ENCODE results near the gene TRA2A. TPM values are rescaled to one million over a fixed set of nuclear protein-coding genes. Genes with fewer than 3 reads are reported as not detected.

TRA2A gene
- total RNA-seq, 2 experiments from 2014 or later: 246 to 275 TPM

DNA sequence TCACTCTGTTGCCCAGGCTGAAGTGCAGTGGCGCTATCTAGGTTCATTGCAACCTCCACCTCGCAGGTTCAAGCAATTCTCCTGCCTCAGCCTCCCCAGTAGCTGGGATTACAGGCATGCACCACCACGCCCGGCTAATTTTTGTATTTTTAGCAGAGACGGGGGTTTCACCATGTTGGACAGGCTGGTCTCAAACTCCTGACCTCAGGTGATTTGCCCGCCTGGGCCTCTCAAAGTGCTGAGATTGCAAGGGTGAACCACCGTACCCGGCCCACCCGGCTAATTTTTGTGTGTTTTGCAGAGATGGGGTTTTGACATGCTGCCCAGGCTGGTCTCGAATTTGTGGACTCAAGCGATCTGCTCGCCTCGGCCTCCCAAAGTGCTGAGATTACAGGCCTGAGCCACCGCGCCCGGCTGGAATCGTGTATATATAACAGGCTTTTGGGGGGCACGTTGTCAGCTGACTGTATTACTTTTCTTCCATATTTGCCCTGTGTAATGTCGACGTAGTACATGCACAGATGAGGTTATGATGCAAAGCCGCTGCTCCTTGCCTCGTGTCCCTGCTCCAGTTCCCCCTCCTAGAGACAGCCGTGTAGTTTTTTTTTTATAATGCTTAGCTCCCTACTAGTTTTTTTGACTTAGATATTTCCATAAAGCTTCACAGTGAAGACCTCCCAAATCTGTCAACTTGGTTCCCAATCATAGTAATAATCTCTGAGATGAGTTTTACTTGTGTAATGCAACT lies 883 bp upstream of the TRA2A start:
- ChIA-PET CTCF (interaction anchor here (1.8 to 3.0 kb wide), 2 partner anchors 8 to 14 kb away, joined by 4 to 10 read pairs; no protein-coding TSS in a partner anchor), POLR2A (no interaction called here)
- Mint-ChIP-seq H3K27me3 (no peaks in the 10 kb centered on the region), H3K36me3 (ENCODE audit: low read depth) (peaks cover 36% of the 10 kb centered on the region), H3K4me3 (peak overlapping the region; percentile 94), H3K4me1 (ENCODE audit: low read depth) (peaks cover 42% of the 10 kb centered on the region), H3K27ac (peak overlapping the region; percentile 97), H3K9me3 (no peaks in the 10 kb centered on the region)
- H3K27ac ChIP-seq (ENCODE audit: low read depth in 1 of 2, low read length in 2 of 2): peak overlapping the region; percentile 95 to 98
- ATAC-seq (ENCODE audit: poor library complexity) (no peak), DNase-seq (peak in 1 of 14 experiments; percentile 25)
- H3K4me3 ChIP-seq (ENCODE audit: low read length): peak overlapping the region; percentile 97
- no peaks in the 10 kb centered on the region for H3K27me3 ChIP-seq (ENCODE audit: control insufficient read depth in 1 of 2, insufficient read depth in 2 of 2, low read length in 2 of 2)
- intact Hi-C loops (cut with DNase I, micrococcal nuclease): loop anchor here (5.0 to 10.0 kb wide), 8 partner anchors 40 to 1595 kb away; partner anchors contain the start of genes MALSU1 (in 2 of the 2), CCDC126 (in 1 of the 2), CYCS (in 1 of the 2) and KLHL7 (in 1 of the 2)
- H3K4me1 ChIP-seq (ENCODE audit: insufficient read depth, low read length): peaks cover 29% of the 10 kb centered on the region
- no peak for TF ChIP-seq CTCF (IDR thresholded peaks at IDR 0.05)
- no peaks in the 10 kb centered on the region for H3K36me3 ChIP-seq (ENCODE audit: insufficient read depth, low read length)
- no peaks in the 10 kb centered on the region for H3K9me3 ChIP-seq (ENCODE audit: control insufficient read depth in 1 of 2, insufficient read depth in 1 of 2, low read length in 2 of 2)

GRCh38 chr7:23531050-23531793 lies 559 bp downstream of the TRA2A start:
- Histone ChIP-seq H3K9me3 (ENCODE audit: control insufficient read depth in 1 of 2, insufficient read depth in 1 of 2, low read length in 2 of 2) (no peaks in the 10 kb centered on the region), H3K4me3 (ENCODE audit: low read length) (peak overlapping the region; percentile 97), H3K27ac (ENCODE audit: low read depth in 1 of 2, low read length in 2 of 2) (peak overlapping the region; percentile 95 to 98), H3K36me3 (ENCODE audit: insufficient read depth, low read length) (no peaks in the 10 kb centered on the region), H3K27me3 (ENCODE audit: control insufficient read depth in 1 of 2, insufficient read depth in 2 of 2, low read length in 2 of 2) (no peaks in the 10 kb centered on the region), H3K4me1 (ENCODE audit: insufficient read depth, low read length) (peaks cover 29% of the 10 kb centered on the region)
- ChIA-PET CTCF (interaction anchor here (1.2 to 4.1 kb wide), 2 partner anchors 11 to 16 kb away, joined by 5 to 13 read pairs; no protein-coding TSS in a partner anchor), POLR2A (interaction anchor here (0.7 to 1.8 kb wide), 15 partner anchors 9 to 425 kb away, joined by 3 to 48 read pairs (median 4); partner anchors contain the start of gene KLHL7)
- peak; percentile 38 for ATAC-seq (ENCODE audit: poor library complexity)
- TF ChIP-seq CTCF (IDR thresholded peaks at IDR 0.05): no peak
- Mint-ChIP-seq H3K27ac (peak overlapping the region; percentile 97), H3K27me3 (no peaks in the 10 kb centered on the region), H3K4me3 (peak overlapping the region; percentile 93), H3K9me3 (no peaks in the 10 kb centered on the region), H3K4me1 (ENCODE audit: low read depth) (peaks cover 56% of the 10 kb centered on the region), H3K36me3 (ENCODE audit: low read depth) (peaks cover 36% of the 10 kb centered on the region)
- peak; percentile 15 to 76 (median 38) for DNase-seq
- intact Hi-C loops (cut with DNase I, micrococcal nuclease): loop anchor here (2.0 to 10.0 kb wide), 9 partner anchors 16 to 1596 kb away; partner anchors contain the start of genes MALSU1 (in 2 of the 2), CCDC126 (in 1 of the 2), CYCS (in 1 of the 2) and KLHL7 (in 1 of the 2)

DNA sequence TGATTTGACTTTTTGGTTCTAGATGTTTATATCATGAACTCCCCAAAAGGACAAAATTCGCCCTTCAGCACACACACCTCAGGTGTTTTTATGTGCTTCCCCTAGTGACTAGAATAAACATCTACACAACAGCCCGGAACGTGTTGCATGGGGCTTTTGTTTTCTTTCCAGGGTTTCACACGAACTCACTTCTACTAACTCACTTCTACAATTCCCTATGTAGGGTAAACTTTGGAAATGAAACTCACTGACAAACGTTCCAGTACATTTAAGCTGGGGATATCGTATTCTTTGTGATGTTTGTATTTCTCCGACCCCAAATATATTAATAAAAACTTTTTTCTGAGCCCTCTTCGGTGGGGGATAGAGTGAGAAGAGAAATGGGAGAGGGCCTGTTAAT lies 1.4 kb downstream of the TRA2A start:
- TF ChIP-seq CTCF (IDR thresholded peaks at IDR 0.05): no peak
- Histone ChIP-seq H3K27ac (ENCODE audit: low read depth in 1 of 2, low read length in 2 of 2) (peak overlapping the region in 1 of 2 donors; percentile 98), H3K9me3 (ENCODE audit: control insufficient read depth in 1 of 2, insufficient read depth in 1 of 2, low read length in 2 of 2) (no peaks in the 10 kb centered on the region), H3K4me1 (ENCODE audit: insufficient read depth, low read length) (peaks cover 33% of the 10 kb centered on the region), H3K4me3 (ENCODE audit: low read length) (peak overlapping the region; percentile 97), H3K36me3 (ENCODE audit: insufficient read depth, low read length) (no peaks in the 10 kb centered on the region), H3K27me3 (ENCODE audit: control insufficient read depth in 1 of 2, insufficient read depth in 2 of 2, low read length in 2 of 2) (no peaks in the 10 kb centered on the region)
- peaks cover 36% of the 10 kb centered on the region for H3K36me3 Mint-ChIP-seq (ENCODE audit: low read depth)
- ATAC-seq (ENCODE audit: poor library complexity) (peak; percentile 40), DNase-seq (peak in 7 of 14 experiments; percentile 12 to 82 (median 29))
- intact Hi-C loops (cut with DNase I, micrococcal nuclease): loop anchor here (2.0 to 10.0 kb wide), 9 partner anchors 16 to 1597 kb away; partner anchors contain the start of genes MALSU1 (in 2 of the 2), CCDC126 (in 1 of the 2), CYCS (in 1 of the 2) and KLHL7 (in 1 of the 2)
- H3K27ac Mint-ChIP-seq: peak overlapping the region; percentile 97
- peaks cover 65% of the 10 kb centered on the region for H3K4me1 Mint-ChIP-seq (ENCODE audit: low read depth)
- peak overlapping the region; percentile 93 for H3K4me3 Mint-ChIP-seq
- ChIA-PET POLR2A (interaction anchor here (0.6 to 1.8 kb wide), 13 partner anchors 10 to 1591 kb away, joined by 3 to 48 read pairs (median 4); no protein-coding TSS in a partner anchor), CTCF (interaction anchor here (1.2 to 4.1 kb wide), 3 partner anchors 10 to 150 kb away, joined by 4 to 13 read pairs (median 5); partner anchors contain the start of gene FAM221A)
- H3K9me3 Mint-ChIP-seq: no peaks in the 10 kb centered on the region
- H3K27me3 Mint-ChIP-seq: no peaks in the 10 kb centered on the region
